PC-9 (cell line): Measurements from ENCODE around the gene RAB43. TPM values are rescaled to one million over a fixed set of nuclear protein-coding genes. Genes with fewer than 3 reads are reported as not detected.
"Not testable (repeated sequence)": the region's sequence is repeated elsewhere in the genome, so short reads cannot be mapped to it uniquely, and the experiment has no call there.

Experiments used
- BruUV-seq: library from RNA; stranded (reverse); fragments of 400-500 nt; replicated peaks from 2 replicates; lab custom pipeline; 2021; lab: Mats Ljungman, UMichigan
- CTCF ChIA-PET: fragments of 300-600 bp; sonication (Branson Sonifier 250); formaldehyde crosslinking; loops from one replicate; lab custom pipeline; 2022; ENCODE audit warnings: antibody characterized with exemption; lab: Charles Lee
- POLR2A ChIA-PET: fragments of 300-600 bp; sonication (Branson Sonifier 250); formaldehyde crosslinking; loops from one replicate; lab custom pipeline; 2022; ENCODE audit warnings: antibody characterized with exemption; ENCODE audit not compliant: unreplicated experiment; lab: Charles Lee
- DNase-seq, 2 experiments: peaks; one replicate each; pipeline versions ENCODE4 v3.0.0 to v3.0.0-alpha.2; 2015 to 2022; ENCODE audit warnings: mixed read lengths in 1 of 2
- H2AFZ ChIP-seq: fragments of 200-600 bp; sonication (generic); 2 replicates; pipeline ENCODE4 v1.8.1; 2017; ENCODE audit warnings: antibody characterized with exemption
- H3F3A ChIP-seq: fragments of 200-600 bp; sonication (generic); 2 replicates; pipeline ENCODE4 v1.8.1; 2017; ENCODE audit warnings: antibody characterized with exemption, mild to moderate bottlenecking, low read depth; ENCODE audit not compliant: insufficient read depth
- H3K27ac ChIP-seq: fragments of 200-600 bp; sonication (generic); 2 replicates; pipeline ENCODE4 v1.6.1; 2016; ENCODE audit warnings: mixed run types
- H3K27me3 ChIP-seq: fragments of 200-600 bp; sonication (generic); 2 replicates; pipeline ENCODE4 v1.6.1; 2016; ENCODE audit warnings: low read depth, mixed run types; ENCODE audit not compliant: insufficient read depth
- H3K36me3 ChIP-seq: fragments of 200-600 bp; sonication (generic); 2 replicates; pipeline ENCODE4 v1.6.1; 2016; ENCODE audit warnings: low read depth, mixed run types
- H3K4me1 ChIP-seq: fragments of 200-600 bp; sonication (generic); replicated peaks from 2 replicates; pipeline ENCODE4 v1.6.1; 2016; ENCODE audit warnings: mixed run types; ENCODE audit not compliant: insufficient read depth
- H3K4me2 ChIP-seq: fragments of 200-600 bp; sonication (generic); 2 replicates; pipeline ENCODE4 v1.6.1; 2017; ENCODE audit warnings: mixed run types
- H3K4me3 ChIP-seq: fragments of 200-600 bp; sonication (generic); 2 replicates; pipeline ENCODE4 v1.6.1; 2016; ENCODE audit warnings: mixed run types
- H3K79me2 ChIP-seq: fragments of 200-600 bp; sonication (generic); 2 replicates; pipeline ENCODE4 v1.6.1; 2017; ENCODE audit warnings: low read depth, mixed run types
- H3K9me2 ChIP-seq: fragments of 200-600 bp; sonication (generic); 2 replicates; pipeline ENCODE4 v1.8.1; 2017; ENCODE audit warnings: mild to moderate bottlenecking; ENCODE audit not compliant: insufficient read depth
- H3K9me3 ChIP-seq: fragments of 200-600 bp; sonication (generic); 2 replicates; pipeline ENCODE4 v1.8.1; 2016; ENCODE audit warnings: low read depth; ENCODE audit not compliant: insufficient read depth
- H4K20me1 ChIP-seq: fragments of 200-600 bp; sonication (generic); 2 replicates; pipeline ENCODE4 v1.8.1; 2017; ENCODE audit not compliant: insufficient read depth
- EZH2 ChIP-seq: fragments of 200-600 bp; sonication (generic); IDR thresholded peaks from 2 replicates; pipeline ENCODE4 v1.8.0; 2017; ENCODE audit warnings: antibody characterized with exemption, low read depth
- intact Hi-C: fragments of 100-400 bp; cut with micrococcal nuclease; formaldehyde crosslinking; loops from one replicate; pipeline ENCODE4 v1.10.0; 2022; ENCODE audit not compliant: unreplicated experiment
- total RNA-seq: library from RNA; stranded (reverse); gene quantifications from 2 replicates; pipeline ENCODE4 v1.2.3, GENCODE V29; 2021
- TF ChIP-seq, protein P1 (sequence below): fragments of 200-600 bp; sonication (generic); conservative IDR thresholded peaks from 2 replicates; pipeline ENCODE4 v1.6.1; 2017; ENCODE audit warnings: mixed run types, antibody characterized with exemption, mild to moderate bottlenecking, moderate library complexity

Gene RAB43
- total RNA-seq, 1 experiment from 2014 or later, result 39.5 TPM

DNA sequence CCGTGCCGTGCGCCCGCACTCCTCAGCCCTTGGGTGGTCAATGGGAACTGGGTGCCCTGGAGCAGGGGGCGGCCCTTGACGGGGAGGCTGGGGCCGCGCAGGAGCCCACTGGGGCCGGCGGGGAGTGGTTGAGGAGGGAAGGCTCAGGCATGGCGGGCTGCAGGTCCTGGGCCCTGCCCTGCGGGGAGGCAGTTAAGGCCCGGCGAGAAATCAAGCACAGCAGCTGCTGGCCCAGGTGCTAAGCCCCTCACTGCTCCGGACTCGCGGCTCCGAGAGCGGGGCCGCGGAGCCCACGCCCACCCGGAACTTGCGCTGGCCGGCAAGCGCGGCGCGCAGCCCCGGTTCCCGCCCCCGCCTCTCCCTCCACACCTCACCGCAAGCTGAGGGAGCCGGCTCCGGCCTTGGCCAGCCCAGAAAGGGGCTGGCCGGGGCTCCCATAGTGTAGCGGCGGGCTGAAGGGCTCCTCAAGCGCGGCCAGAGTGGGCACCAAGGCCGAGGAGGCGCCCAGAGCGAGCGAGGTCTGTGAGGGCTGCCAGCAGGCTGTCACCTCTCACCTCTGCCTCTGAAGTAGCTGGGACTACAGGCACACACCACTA lies 53.2 kb downstream of the RAB43 start:
- Histone ChIP-seq H3K4me3 (no peak overlapping the region), H3K36me3 (no peaks in the 10 kb centered on the region), H3F3A (no peaks in the 10 kb centered on the region), H3K9me3 (no peaks in the 10 kb centered on the region), H2AFZ (no peak overlapping the region), H3K27ac (no peak overlapping the region), H3K9me2 (no peaks in the 10 kb centered on the region), H3K4me2 (no peak overlapping the region), H3K4me1 (no peaks in the 10 kb centered on the region), H4K20me1 (no peaks in the 10 kb centered on the region), H3K27me3 (peaks cover 3% of the 10 kb centered on the region; the same call in 1 of the 2 replicates), H3K79me2 (no peaks in the 10 kb centered on the region)
- POLR2A ChIA-PET, result interaction anchor here (0.5 to 1.1 kb wide), 5 partner anchors 15 to 97 kb away, joined by 3 to 20 read pairs (median 9); partner anchors contain the start of gene CFAP92
- intact Hi-C loops, result no loop called here
- no peak for DNase-seq
- TF ChIP-seq, protein P1, sequence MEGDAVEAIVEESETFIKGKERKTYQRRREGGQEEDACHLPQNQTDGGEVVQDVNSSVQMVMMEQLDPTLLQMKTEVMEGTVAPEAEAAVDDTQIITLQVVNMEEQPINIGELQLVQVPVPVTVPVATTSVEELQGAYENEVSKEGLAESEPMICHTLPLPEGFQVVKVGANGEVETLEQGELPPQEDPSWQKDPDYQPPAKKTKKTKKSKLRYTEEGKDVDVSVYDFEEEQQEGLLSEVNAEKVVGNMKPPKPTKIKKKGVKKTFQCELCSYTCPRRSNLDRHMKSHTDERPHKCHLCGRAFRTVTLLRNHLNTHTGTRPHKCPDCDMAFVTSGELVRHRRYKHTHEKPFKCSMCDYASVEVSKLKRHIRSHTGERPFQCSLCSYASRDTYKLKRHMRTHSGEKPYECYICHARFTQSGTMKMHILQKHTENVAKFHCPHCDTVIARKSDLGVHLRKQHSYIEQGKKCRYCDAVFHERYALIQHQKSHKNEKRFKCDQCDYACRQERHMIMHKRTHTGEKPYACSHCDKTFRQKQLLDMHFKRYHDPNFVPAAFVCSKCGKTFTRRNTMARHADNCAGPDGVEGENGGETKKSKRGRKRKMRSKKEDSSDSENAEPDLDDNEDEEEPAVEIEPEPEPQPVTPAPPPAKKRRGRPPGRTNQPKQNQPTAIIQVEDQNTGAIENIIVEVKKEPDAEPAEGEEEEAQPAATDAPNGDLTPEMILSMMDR, result no peak
- no peak for TF ChIP-seq EZH2
- CTCF ChIA-PET, result interaction anchor here (0.6 to 1.1 kb wide), 2 partner anchors 15 to 16 kb away, joined by 3 to 7 read pairs; no protein-coding TSS in a partner anchor
- no TSS peak for BruUV-seq

DNA sequence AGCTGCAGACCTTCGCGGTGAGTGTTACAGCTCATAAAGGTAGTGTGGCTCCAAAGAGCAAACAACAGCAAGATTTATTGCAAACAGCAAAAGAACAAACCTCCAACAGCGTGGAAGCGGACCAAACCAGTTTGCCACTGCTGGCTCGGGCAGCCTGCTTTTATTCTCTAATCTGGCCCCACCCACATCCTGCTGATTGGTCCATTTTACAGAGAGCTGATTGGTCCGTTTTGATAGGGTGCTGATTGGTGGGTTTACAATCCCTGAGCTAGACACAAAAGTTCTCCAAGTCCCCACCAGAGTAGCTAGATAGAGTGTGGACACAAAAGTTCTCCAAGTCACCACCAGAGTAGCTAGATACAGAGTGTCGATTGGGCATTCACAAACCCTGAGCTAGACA lies 53.9 kb downstream of the RAB43 start:
- H3K9me3 ChIP-seq, H3F3A ChIP-seq, H3K36me3 ChIP-seq, H3K79me2 ChIP-seq, H3K27me3 ChIP-seq, H4K20me1 ChIP-seq, DNase-seq, H3K4me2 ChIP-seq, BruUV-seq, H3K27ac ChIP-seq, CTCF ChIA-PET, H3K4me1 ChIP-seq, H3K9me2 ChIP-seq, H2AFZ ChIP-seq, intact Hi-C loops, H3K4me3 ChIP-seq: not testable (repeated sequence)
- POLR2A ChIA-PET, result interaction anchor here (0.6 kb wide), 1 partner anchor 288 kb away, joined by 4 read pairs; no protein-coding TSS in a partner anchor

DNA sequence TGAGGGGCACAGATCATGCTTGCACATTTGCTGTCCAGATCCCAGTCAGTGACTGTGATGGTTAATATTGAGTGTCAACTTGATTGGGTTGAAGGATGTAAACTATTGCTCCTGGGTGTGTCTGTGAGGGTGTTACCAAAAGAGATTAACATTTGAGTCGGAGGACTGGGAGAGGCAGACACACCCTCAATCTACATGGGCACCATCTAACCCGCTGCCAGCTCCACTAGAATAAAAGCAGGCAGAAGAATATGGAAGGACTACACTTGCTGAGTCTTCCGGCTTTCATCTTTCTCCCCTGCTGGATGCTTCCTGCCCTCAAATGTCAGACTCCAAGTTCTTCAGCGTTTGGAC lies 55.9 kb downstream of the RAB43 start:
- no peak overlapping the region for H2AFZ ChIP-seq
- intact Hi-C loops, result no loop called here
- peaks cover 3% of the 10 kb centered on the region; the same call in 1 of the 2 replicates for H3K27me3 ChIP-seq
- CTCF ChIA-PET, result no interaction called here
- H3F3A ChIP-seq, result no peaks in the 10 kb centered on the region
- no peak overlapping the region for H3K27ac ChIP-seq
- BruUV-seq, result no TSS peak
- DNase-seq, result peak in 1 of 2 experiments; percentile 20
- H3K4me2 ChIP-seq, result no peak overlapping the region
- TF ChIP-seq, protein P1, result no peak
- TF ChIP-seq EZH2, result no peak
- no peak overlapping the region for H3K4me3 ChIP-seq
- POLR2A ChIA-PET, result interaction anchor here (0.6 to 0.7 kb wide), 2 partner anchors 10 to 1877 kb away, joined by 3 read pairs; no protein-coding TSS in a partner anchor
- no peaks in the 10 kb centered on the region for H3K9me3 ChIP-seq
- H3K4me1 ChIP-seq, result no peaks in the 10 kb centered on the region
- H3K36me3 ChIP-seq, result no peaks in the 10 kb centered on the region
- no peaks in the 10 kb centered on the region for H3K79me2 ChIP-seq
- no peaks in the 10 kb centered on the region for H4K20me1 ChIP-seq
- H3K9me2 ChIP-seq, result no peaks in the 10 kb centered on the region
